ENCODE measurements around the gene NUDT8.
"Not testable (repeated sequence)": the region's sequence is repeated elsewhere in the genome, so short reads cannot be mapped to it uniquely, and the experiment has no call there.

Gene NUDT8

DNA sequence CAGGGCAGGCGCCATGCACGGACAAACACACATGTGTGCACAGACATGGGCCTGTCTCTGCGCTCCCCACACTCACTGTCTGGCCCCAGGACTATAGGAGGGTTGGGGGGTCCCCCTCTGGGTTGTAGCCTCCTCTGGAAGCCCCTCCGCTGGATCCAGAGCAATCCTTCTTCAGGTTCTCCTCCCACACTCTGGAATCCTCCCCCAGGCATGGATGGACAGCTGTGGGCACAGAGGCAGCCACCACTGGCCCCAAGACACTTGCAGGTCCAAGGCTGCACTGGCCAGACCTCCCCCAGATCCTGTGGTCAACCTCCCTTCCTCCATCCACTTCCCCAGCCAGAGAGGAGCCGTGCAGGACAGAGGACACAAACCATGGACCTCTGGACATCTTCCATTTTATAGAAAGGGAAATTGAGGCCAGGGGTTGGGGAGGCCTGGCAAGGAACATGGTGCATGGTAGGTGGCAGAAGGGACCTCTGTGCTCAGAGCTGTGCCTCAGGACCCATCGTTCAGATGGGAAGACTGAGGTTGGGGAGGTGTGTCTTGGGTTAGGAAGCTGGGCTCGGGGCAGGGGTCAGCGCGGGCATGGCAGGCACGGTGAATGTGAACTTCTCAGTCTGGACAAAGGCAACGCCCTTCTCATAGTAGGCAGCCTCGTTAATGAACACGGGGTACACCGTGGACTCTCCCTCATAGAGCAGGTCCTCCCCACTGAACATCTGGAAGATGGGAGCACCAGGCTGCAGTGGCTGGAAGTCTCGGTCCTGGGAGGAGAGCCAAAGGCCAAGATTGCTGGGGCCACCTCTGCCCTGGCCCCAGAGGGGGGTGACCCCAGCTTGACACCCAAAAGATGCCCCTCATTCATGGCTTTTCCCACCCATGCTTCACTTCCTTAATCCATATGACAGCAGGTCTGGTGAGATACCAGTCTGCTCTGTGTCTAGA, 12.7 kb upstream of the NUDT8 start:
- no peak for DNase-seq (ENCODE audit: low read depth in 2 of 2)

DNA sequence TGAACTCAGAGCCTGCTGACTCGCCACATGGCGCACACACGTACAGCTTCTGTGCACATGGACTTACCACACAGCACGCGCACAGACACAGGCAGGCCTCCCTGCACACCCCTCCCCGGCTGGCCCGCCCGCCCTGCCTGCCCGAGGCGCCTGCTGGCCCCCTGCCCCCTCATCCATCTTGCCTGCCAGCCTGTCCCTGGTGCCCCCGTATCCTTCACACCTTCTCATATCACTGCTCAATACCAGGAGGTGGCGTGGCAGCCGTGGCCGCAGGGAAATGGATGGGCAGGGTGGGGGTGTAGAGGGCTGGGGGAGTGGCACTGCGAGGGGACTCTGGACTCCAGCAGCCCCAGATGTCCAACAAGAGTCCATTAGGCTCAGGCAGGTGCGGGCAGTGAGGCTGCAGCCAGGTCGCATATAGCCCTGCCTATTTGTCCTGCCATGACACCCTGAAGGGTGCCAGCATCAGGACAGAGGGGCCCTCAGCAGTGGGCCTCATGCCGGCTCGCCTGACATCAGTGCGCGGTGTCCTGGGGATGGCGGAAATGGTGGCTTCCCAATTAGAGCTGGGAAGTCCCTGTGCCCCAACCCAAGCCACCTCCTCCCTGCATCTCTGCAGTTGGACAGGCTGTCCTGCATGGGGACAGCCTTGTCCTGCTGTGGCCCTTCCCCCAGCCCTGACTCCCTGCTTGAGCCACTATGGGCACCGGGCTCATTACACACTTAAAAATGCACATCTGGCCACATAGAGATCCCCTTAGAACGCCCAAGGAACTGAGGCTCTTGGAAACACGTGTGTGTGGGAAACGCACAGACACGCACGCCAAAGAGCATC, 11.8 kb upstream of the NUDT8 start:
- DNase-seq (ENCODE audit: low read depth in 2 of 2): no peak

DNA sequence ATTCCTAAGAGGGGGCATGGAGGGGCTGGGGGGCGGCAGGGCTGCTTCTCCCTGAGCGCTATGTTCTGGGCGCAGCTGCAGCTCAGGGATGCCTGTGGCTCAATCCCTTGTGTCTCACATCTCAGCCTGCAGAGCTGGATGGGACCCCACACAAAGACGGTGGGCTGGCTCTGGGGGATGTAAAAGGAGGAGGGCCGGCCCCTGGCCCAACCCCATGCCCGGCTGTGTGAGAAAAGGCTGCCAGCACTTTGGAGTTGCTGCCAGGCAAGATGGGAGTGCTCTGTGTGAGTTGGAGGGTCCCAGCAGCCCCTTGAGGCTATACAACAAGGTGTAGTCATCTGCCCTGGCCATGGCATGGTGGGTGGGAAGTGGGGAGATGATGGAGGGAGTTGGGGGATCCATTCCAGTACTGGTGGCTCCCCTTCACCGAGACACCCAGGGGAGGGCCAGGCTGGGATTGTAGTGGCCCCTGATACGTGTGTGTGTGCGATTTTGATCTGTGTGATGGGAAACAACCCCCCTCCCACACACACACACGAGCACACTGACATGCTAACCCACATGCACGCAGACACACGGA, 11.1 kb upstream of the NUDT8 start:
- DNase-seq (ENCODE audit: low read depth in 2 of 2): no peak

DNA sequence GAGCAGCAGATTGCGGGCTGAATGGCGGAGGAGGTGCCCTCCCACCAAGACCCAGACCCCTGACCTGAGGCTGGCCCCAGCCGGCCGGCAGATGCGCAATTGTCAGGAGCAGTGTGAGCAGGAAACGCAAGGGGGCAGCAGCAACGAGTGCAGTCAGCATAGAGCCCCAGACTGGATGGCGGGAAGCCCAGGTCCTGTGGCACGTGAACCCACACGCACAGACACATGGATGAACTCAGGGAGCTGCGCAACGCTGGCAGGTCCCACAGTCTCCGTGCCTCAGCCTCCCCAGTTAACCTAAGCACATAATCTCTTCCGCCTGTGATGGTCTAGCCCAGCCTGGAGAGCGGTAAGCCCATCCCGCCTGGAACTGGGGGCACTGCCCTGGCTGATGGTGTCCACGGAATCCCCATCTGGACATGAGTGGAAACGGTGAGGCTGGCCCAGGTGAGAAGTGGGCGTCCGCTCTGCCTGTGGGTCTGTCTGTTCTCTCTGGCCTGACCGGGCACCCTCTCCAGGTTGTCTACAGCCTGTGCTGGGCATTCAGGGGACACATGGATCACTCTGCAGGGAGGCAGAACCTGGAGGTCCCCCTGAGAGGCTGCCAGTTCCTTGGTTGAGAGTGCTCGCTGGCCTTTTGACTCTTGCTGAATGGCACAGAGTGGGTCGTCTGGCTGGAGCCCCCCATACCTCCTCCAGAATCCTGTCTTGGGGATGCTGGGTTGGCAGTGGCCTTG, 10.5 kb upstream of the NUDT8 start:
- DNase-seq (ENCODE audit: low read depth in 2 of 2): no peak

DNA sequence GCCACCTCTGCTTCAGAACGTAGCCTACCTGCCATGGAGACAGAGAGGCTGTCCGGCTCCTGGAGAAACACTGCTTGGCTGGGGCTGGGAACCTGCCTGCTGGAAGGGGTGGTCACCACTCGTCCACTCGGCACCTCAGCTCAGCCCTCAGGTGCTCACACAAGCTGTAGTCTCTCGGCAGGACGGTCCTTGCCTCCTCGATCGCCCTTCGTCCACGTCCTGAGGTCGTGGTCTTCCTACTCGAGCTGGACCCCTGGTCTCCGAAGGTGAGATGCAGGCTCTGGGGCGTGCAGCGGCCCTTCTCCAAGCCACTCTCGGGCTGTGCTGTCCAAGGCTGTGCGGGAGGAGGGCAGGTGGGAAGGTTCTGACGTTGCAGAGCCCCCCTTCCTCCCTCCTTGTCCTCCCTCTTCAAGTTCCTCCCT, 9.7 kb upstream of the NUDT8 start, which contains the start of gene TBX10:
Gene TBX10 (minus strand): TSS at position 326 of the 422 bp plus-strand sequence. CDS start 291 bp downstream, at position 35.
- no peak for DNase-seq (ENCODE audit: low read depth in 2 of 2)

DNA sequence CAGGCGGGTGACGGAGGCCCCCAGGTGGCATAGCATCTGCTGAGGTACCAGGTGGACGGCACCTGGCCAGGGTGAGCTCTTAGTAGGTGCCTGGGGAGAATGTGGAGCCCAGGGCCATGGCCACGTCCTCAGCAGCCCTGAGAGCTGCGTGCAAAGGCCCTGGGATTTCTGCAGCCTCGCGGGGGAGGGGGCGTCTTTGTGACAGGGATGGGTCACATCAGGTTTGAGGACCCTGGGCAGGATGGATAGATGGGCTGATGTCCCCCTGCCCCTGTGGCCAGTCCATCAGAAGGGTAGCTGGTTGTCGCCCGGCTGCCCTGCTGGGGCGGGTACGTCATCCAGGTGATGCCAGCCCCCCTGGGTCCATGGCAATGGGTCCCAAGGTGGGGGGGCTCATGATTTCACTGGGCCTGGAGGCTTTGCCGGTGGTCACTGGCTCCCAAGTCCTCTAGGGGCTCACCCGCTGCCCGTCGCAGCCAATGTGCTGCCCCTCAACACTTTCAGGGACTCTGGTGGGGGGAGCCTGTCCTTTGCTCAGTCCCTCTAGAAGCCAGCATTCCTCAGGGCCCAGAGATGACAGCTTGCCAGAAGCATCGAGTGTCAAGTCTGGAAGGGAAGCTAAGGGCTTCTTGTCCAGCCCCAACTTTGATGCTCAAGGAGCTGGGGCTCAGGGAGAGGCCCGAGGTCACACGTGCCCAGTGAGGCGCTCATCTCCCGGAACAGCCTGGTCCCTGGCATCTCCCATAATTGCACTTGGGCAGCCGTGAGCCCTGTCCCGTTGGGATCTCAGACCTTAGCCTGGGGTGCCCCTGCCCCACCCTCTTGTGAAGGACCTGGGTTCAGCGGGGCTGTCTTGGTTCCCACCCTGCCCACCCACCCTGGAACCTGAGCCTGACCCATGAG, 9.0 kb upstream of the NUDT8 start:
- no peak for DNase-seq (ENCODE audit: low read depth in 2 of 2)

DNA sequence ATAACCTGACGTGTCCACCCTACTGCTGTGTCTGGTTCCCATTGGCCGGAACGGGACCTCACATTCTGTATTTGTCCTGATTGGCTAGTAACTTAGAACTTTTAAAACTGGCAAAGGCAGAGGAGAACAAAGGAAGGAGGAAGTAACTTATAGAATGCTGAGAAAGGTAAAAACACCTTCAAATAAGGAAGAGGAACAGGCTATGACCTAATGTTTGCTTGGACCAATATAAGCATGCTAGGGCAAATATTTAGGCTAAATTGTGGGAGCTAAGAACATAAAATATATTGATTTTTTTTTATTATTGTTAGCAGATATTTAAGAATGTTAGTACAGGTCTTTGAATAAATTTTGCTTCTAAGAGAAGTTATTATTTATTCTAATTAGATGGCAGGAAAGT, 7.7 kb upstream of the NUDT8 start:
- DNase-seq (ENCODE audit: low read depth in 2 of 2): not testable (repeated sequence)

DNA sequence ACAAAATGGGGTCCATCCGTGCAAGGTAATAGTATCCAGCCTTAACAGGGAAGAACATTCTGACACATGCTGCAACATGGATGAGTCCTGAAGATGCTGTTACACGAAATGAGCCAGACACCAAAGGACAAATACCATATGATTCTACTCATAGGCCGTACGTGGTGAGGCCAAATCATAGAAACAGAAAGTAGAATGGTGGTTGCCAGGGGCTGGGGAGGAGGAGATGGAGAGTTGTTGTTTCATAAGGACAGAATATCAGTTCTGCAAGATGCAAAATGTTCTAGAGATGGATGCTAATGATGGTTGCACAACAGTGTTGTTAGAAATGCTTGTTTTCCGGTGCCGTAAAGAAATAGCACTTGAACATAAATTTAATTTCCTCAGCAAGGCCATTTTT, 7.2 kb upstream of the NUDT8 start:
- no peak for DNase-seq (ENCODE audit: low read depth in 2 of 2)

DNA sequence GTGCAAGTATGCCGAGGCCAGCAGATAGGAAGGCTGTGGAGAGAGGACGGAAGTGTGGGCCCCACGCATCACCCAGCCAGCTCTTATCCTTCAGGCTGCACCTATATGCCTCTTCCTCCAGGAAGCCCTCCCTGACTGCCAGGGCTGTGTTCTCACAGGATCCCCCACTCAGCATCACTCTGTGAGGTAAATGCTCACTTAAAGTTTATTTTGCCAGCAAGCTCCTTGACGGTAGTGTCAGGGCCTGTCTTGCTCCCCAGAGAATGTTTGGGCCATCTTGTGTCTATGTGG, 5.4 kb upstream of the NUDT8 start:
- no peak for DNase-seq (ENCODE audit: low read depth in 2 of 2)

DNA sequence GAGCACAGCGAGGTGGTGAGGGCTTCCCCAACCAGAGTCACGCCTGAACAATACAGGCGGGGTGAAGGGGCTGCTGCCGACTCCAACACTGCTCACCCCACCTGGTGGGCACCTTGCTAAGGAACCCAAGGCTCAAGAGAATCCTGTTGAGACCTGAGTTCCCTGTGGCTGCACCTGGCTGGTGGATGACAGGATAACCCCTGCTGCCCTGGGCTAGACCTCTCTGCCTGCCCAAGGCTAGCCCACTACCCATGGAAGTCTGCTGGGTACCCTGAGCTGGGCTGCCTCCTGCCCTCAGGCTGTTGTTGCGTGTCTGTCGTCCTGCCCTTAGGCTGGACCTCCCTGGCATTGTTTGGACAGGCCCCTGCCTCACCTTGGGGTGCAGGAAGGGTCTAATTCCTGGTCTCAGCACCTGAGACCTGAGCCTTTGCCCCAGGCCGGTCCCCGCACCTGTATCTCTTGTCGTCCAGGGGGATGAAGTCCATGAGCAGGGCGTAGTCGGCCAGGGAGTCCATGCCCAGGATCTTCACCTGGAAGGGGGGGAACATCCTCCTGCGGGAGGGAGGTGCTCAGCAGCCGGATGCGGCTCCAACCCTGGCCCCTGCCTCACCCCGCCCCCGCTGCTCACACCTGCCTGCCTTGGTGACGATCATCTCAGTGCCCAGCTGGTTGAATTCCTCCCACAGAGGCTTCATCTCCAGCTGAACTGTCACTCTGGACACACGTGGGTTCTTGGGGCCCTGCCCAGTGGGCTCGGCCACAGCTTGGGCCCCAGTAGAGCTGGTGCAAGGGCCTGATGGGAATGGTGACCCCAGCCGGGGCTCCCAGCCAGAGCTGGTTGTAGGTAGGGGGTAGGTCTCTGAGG, 4.9 kb upstream of the NUDT8 start:
- no peak for DNase-seq (ENCODE audit: low read depth in 2 of 2)

DNA sequence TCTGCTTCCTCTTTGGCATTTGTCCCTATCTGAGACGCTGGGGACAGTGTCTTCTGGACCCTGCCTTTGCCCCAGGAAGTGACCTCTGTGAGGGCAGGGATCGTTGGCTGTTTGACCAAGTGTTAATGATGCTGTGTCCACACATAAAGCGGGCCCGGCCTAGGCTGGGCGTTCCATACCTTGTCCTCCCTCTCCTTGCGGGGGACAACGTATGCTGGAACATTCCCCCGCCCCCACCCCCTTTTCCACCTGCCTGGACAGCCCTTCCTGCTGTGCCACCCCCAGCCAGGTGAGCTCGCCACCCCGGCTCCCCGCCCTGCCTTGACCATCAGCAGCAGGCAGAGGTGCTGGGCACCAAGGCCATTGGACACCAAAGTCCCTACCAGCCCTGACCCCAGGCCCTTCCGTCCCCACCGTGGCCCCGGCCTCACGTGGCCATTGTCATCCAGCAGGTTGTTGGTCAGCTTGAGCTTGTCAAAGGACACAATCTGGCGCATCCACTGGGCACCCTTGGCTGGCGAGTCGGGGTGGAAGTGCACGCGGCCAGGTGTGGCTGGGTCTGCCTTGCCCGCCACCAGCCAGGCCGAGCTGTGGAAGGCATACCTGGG, 4.1 kb upstream of the NUDT8 start:
- no peak for DNase-seq (ENCODE audit: low read depth in 2 of 2)

DNA sequence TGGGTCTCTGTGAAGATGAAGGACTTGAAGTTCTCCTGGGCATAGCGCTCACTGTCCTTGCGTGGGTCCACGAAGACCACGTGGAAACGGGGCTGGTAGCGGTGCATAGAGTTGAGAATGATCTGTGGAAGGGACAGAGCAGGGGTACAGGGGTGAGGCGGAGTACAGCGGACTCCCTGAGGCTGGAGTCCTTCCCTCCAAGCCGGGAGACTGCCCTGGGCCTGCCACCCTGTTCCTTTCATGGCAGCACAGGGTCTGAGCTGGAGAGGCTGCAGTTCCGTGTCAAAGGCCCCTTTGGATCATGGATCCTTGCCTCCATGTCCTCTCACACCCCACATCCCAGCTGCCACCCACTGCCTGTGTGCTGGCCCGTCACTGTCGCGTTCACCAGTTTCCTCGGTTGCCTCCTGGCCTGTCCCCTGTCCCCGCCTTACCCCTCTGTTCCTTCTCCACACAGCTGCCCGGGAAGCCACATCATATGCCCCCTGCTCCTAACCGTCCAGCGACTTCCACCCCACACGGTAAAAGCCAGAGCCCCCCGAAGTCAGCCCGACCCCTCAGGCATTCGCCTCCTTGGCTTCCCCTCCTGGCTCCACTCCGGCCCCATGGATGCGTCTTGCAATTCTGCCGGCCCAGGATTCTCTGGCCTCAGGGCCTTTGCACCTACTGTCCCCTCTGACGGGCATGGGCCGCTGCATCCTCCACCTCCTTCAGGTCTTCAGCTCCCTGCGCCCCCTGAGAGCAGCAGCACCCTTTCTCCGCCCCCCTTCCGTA, 3.4 kb upstream of the NUDT8 start:
- no peak for DNase-seq (ENCODE audit: low read depth in 2 of 2)

DNA sequence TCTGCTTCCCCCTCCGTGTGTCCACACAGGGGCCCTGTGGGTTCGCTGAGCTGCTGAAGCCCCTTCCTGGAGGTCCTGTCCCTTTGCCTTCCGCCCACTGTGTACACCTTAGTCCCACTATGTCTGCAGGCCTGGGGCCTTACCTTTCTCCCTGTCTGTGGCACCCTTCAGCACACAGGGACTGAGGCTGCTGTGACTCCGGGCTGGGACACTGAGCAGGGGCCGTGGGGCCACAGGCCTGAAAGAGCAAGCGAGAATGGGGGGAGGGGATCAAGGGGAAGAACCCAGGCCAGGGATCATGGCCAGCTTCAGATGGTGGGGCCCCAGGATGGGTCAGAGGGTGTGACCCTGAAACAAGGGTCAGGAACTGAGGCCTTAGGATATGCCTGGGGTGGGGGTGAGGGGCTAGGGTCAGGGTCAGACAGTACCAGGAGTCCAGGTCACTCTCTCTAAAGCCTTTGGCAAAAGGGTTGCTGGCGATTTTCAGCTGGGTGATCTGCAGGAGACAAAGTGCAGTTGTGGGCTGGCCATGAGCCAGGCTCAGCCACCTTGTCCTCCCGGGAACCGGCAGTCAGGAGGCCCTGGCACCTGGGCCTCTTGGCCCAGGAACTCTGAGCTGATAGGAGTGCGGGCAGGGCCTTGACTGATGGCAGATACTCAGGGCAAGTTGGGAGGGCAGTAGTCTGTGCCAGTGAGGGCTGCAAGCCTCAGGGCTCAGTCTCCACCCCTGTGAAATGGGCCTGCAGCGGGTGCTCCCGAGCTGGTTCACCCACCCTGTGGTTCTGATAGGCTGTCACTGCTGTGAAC, 2.6 kb upstream of the NUDT8 start:
- no peak for DNase-seq (ENCODE audit: low read depth in 2 of 2)

DNA sequence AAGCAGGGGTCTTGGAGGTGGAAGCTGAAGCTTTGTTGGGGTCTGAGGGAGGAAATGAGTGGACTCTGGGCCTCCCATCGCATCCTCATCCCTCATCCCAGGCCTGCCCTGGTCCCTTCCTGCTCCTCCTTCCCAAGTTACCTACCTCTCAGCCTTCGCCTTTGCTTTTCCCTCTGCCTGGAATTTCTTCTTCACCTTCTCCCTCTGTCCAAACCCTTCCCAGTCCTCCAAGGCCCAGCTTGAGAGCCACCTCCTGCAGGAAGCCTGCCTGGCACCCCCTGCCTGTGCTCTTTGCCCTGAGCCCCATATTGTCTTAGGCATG, 2.1 kb upstream of the NUDT8 start:
- DNase-seq (ENCODE audit: low read depth in 2 of 2): no peak

DNA sequence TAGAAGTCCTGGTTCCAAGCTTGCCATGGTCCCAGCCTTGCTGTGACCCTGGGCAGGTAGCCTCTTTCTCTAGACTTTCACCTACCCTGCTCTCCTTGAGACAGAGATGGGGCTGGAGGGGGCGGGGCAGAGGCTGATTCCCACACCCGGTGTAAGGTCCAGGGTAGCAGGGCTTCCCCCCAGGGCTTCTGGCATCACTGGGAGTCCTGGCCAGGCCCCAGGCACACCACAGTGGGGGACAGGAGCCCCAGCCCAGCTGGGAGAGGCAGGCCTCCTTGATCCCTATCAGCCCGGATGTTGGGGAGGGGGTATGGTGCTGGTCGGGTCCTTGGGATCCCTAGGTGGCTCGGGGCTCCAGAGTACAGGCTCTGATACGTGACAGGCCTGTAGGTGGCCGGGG, 1.7 kb upstream of the NUDT8 start:
- DNase-seq (ENCODE audit: low read depth in 2 of 2): no peak

DNA sequence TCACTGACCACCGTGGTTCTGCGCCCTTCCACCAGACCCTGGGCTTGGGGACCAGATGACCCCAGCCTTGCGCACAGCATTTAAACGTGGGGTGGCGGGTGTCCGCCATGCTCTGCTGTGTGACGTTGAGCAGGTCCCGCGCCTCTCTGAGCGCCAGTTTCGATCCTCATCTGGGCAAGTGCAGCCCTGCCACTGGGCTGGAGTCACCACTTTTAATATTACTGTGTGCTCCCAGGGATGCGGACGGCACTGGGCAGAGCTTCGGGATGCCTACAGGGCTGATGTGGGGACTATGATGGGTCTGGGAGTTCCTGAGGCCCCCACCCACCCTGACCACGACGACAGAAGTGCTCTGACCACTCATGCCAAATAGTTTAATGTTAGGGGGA, 1.2 kb upstream of the NUDT8 start:
- no peak for DNase-seq (ENCODE audit: low read depth in 2 of 2)

DNA sequence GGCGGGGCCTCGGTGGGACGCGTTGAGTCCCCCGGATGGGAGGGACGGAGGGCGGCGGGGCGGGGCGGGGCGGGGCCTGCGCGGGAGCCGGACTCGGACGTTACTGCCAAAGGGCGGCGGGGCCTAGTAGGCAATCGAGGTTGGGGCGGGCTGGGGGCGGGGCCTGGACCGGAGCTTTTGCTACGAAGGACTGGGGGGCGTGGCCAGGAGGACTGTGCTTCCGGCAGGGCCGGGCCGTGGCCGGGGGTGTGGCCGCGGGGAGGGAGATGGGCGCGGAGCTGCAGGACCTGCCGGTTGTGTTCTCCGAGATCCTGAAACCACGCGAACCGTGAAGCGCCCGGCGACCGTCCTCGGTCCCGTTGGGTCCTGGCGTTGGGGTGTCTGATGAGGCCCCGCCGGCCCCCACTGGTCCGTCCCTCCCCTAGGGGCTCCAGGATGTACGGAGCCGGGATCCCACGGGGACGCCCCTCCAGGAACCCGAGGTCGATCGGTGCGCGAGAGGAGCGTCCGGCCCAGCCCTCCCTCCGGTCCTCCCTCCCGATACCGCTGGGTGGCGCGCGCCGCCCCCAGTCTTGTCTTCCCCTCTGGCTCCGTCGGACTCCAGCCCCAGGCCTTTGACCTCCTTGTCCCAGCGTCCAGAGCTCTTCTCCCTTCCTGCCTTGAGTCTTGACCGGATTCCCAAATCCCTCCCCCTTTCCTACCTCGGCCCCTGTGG, 648 bp upstream of the NUDT8 start:
- DNase-seq (ENCODE audit: low read depth in 2 of 2): peak; percentile 92
